Trophoblast cell (in vitro differentiated cells and primary cell): ENCODE results near the gene WTAP.
"Not testable (repeated sequence)": the region's sequence is repeated elsewhere in the genome, so short reads cannot be mapped to it uniquely, and the experiment has no call there.

ENCODE experiments used
- DNase-seq, 2 donors: peaks; one replicate each; pipeline ENCODE4 v3.0.0-alpha.2; 2016
- H2AFZ ChIP-seq: 2 replicates; pipeline ENCODE4 v1.6.1; 2013; ENCODE audit warnings: low read length, moderate library complexity, mild to moderate bottlenecking; ENCODE audit not compliant: insufficient read depth, poor library complexity
- H2AK5ac ChIP-seq: 2 replicates; pipeline ENCODE4 v1.6.1; 2013; ENCODE audit warnings: mild to moderate bottlenecking, low read length
- H2BK120ac ChIP-seq: 2 replicates; pipeline ENCODE4 v1.6.1; 2013; ENCODE audit warnings: low read length, mild to moderate bottlenecking, moderate library complexity; ENCODE audit not compliant: insufficient read depth, poor library complexity
- H2BK12ac ChIP-seq: 2 replicates; pipeline ENCODE4 v1.6.1; 2013; ENCODE audit warnings: mild to moderate bottlenecking, low read length, moderate library complexity
- H2BK5ac ChIP-seq: 2 replicates; pipeline ENCODE4 v1.6.1; 2013; ENCODE audit warnings: low read length, low read depth, moderate library complexity, mild to moderate bottlenecking; ENCODE audit not compliant: poor library complexity
- H3K14ac ChIP-seq: 2 replicates; pipeline ENCODE4 v1.6.1; 2013; ENCODE audit warnings: mild to moderate bottlenecking, low read length
- H3K18ac ChIP-seq: 2 replicates; pipeline ENCODE4 v1.6.1; 2013; ENCODE audit warnings: mild to moderate bottlenecking, low read length
- H3K23ac ChIP-seq: 2 replicates; pipeline ENCODE4 v1.6.1; 2013; ENCODE audit warnings: low read length
- H3K27ac ChIP-seq: 2 replicates; pipeline ENCODE4 v1.5.1; 2013; ENCODE audit warnings: low read depth, mild to moderate bottlenecking, inconsistent platforms, low read length, moderate library complexity
- H3K27me3 ChIP-seq: 2 replicates; pipeline ENCODE4 v1.6.1; 2013; ENCODE audit warnings: inconsistent platforms, mild to moderate bottlenecking, low read length, moderate library complexity; ENCODE audit not compliant: insufficient read depth
- H3K36me3 ChIP-seq, 2 experiments: 1 replicate in 1 of 2; 2 replicates in 1 of 2; pipeline ENCODE4 v1.6.1; 2013; ENCODE audit warnings: low read length in 2 of 2, mild to moderate bottlenecking in 2 of 2, moderate library complexity in 1 of 2; ENCODE audit not compliant: insufficient read depth in 2 of 2, control insufficient read depth in 1 of 2
- H3K4ac ChIP-seq: 2 replicates; pipeline ENCODE4 v1.6.1; 2013; ENCODE audit warnings: low read depth, mild to moderate bottlenecking, low read length, moderate library complexity
- H3K4me1 ChIP-seq, 2 experiments: 1 replicate in 1 of 2; 2 replicates in 1 of 2; pipeline ENCODE4 v1.6.1; 2013; ENCODE audit warnings: low read length in 2 of 2, mild to moderate bottlenecking in 2 of 2, moderate library complexity in 1 of 2; ENCODE audit not compliant: insufficient read depth in 2 of 2, control insufficient read depth in 1 of 2
- H3K4me2 ChIP-seq: 2 replicates; pipeline ENCODE4 v1.6.1; 2013; ENCODE audit warnings: inconsistent platforms, mild to moderate bottlenecking, low read length, moderate library complexity
- H3K4me3 ChIP-seq: 2 replicates; pipeline ENCODE4 v1.5.1; 2013; ENCODE audit warnings: mild to moderate bottlenecking, low read depth, low read length, inconsistent platforms
- H3K79me1 ChIP-seq: one replicate; pipeline ENCODE4 v1.6.1; 2013; ENCODE audit warnings: low read length
- H3K79me2 ChIP-seq: 2 replicates; pipeline ENCODE4 v1.6.1; 2013; ENCODE audit warnings: low read length, mild to moderate bottlenecking; ENCODE audit not compliant: control insufficient read depth, insufficient read depth, poor library complexity
- H3K9ac ChIP-seq: 2 replicates; pipeline ENCODE4 v1.6.1; 2013; ENCODE audit warnings: mild to moderate bottlenecking, low read length
- H3K9me3 ChIP-seq: 2 replicates; pipeline ENCODE4 v1.6.1; 2013; ENCODE audit warnings: low read depth, mild to moderate bottlenecking, control low read depth, inconsistent platforms, low read length; ENCODE audit not compliant: insufficient read depth
- H4K12ac ChIP-seq: 2 replicates; pipeline ENCODE4 v1.6.1; 2013; ENCODE audit warnings: low read depth, mild to moderate bottlenecking, low read length, moderate library complexity
- H4K8ac ChIP-seq: 2 replicates; pipeline ENCODE4 v1.6.1; 2013; ENCODE audit warnings: low read depth, mild to moderate bottlenecking, low read length, moderate library complexity
- H4K91ac ChIP-seq: one replicate; pipeline ENCODE4 v1.6.1; 2013; ENCODE audit warnings: low read depth, mild to moderate bottlenecking, low read length, moderate library complexity
- WGBS: extraction: QIAGEN DNeasy Blood & Tissue Kit; methylation state at CpG from one replicate; pipeline ENCODE4 v1.1.7; 2013; ENCODE audit warnings: missing lambda C conversion rate; ENCODE audit not compliant: insufficient read length, insufficient coverage; ENCODE audit errors: extremely low coverage; 5-methylcytosine and 5-hydroxymethylcytosine counted together

WTAP gene

DNA sequence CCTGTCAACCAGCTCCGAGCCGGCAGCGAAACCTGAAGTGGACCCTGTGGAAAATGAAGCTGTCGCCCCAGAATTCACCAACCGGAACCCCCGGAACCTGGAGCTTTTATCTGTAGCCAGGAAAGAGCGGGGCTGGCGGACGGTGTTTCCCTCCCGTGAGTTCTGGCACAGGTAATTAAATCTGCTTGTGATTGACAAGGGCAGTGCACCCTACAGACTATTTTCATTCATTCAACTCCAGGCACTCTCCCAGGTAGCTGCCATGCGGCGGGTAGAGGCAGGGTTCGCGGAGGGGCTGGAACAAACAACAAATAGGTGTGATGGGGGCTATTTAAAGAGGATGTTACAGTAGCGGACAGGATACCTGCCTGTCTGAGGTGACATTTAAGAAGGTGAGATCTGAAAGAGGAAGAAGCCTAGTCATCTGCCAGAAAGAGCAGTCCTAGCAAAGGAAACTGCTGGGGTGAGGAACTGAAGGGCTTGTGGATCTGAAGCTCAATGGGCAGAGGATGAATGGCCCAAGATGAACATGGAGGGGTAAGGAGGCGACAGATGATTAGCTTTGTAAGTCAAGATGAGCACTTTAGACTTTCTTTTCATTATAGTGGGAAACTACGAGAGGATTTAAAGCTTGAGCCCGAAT, 63.8 kb downstream of the WTAP start:
- peaks cover 14% of the 10 kb centered on the region for H3K79me1 ChIP-seq
- H2AFZ ChIP-seq: peak overlapping the region; percentile 86
- H2BK120ac ChIP-seq: peak overlapping the region; percentile 59
- H3K4me3 ChIP-seq: peak overlapping the region; percentile 75
- WGBS: no CpG with 5 or more reads among the region's 18 CpGs
- H3K27ac ChIP-seq: peak overlapping the region; percentile 70
- H2AK5ac ChIP-seq: peak overlapping the region; percentile 31
- peak in 1 of 2 donors; percentile 7 for DNase-seq
- H3K18ac ChIP-seq: peak overlapping the region; percentile 81
- peaks cover 24% of the 10 kb centered on the region for H3K79me2 ChIP-seq
- no peaks in the 10 kb centered on the region for H3K9me3 ChIP-seq
- peak overlapping the region; percentile 94 for H3K9ac ChIP-seq
- H3K4me1 ChIP-seq: peaks cover 7 to 9% of the 10 kb centered on the region in 2 experiments
- H2BK12ac ChIP-seq: no peak overlapping the region
- H2BK5ac ChIP-seq: peak overlapping the region; percentile 71
- peak overlapping the region; percentile 38 for H3K14ac ChIP-seq
- no peak overlapping the region for H3K23ac ChIP-seq
- peak overlapping the region; percentile 79 for H4K8ac ChIP-seq
- H3K4ac ChIP-seq: peak overlapping the region; percentile 16
- peak overlapping the region; percentile 60 for H4K91ac ChIP-seq
- H4K12ac ChIP-seq: peak overlapping the region; percentile 73
- no peaks in the 10 kb centered on the region for H3K27me3 ChIP-seq
- H3K4me2 ChIP-seq: peak overlapping the region; percentile 62
- peaks cover 8 to 12% of the 10 kb centered on the region in 2 experiments for H3K36me3 ChIP-seq

DNA sequence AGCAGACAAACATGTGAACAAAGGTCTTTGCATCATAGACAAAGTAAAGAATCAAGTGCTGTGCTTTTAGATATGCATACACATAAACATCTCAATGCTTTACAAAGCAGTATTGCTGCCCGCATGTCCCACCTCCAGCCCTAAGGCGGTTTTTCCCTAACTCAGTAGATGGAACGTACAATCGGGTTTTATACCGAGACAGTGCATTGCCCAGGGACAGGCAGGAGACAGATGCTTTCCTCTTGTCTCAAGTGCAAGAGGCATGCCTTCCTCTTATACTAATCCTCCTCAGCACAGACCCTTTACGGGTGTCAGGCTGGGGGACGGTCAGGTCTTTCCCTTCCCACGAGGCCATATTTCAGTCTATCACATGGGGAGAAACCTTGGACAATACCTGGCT, 67.7 kb downstream of the WTAP start:
- WGBS: no CpG with 5 or more reads among the region's 8 CpGs

DNA sequence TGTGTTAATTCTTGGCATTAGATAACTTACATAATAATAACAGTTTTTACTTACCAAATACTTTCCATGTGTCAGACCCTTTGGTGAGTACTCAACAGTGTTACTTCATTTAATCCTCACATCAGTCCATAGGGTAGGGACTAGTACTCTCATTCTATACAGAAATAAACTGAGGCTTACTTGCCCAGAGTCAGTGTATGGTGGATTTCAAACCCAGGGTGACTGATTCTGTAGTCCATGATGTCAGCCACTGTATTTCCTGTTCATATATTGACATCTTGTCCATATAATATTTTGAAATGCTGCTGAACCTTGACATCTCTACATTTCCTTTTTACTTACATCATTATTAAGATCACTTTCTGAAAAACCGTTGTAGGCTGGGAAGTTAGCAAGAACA, 70.2 kb downstream of the WTAP start:
- no peak overlapping the region for H2BK5ac ChIP-seq

More for the DNA sequence above, 67.7 kb downstream of the WTAP start:
- not testable (repeated sequence) for H3K23ac ChIP-seq, H3K18ac ChIP-seq, H2BK12ac ChIP-seq, H3K9ac ChIP-seq, H4K12ac ChIP-seq, H3K27me3 ChIP-seq, H3K79me1 ChIP-seq, H3K9me3 ChIP-seq, H3K4me2 ChIP-seq, H2AK5ac ChIP-seq, H4K91ac ChIP-seq, H3K14ac ChIP-seq, H3K4me3 ChIP-seq, H3K4me1 ChIP-seq, H2AFZ ChIP-seq, H2BK120ac ChIP-seq, H3K27ac ChIP-seq, H4K8ac ChIP-seq, H3K4ac ChIP-seq, H2BK5ac ChIP-seq
- DNase-seq: peak; percentile 24 to 63
- Histone ChIP-seq H3K79me2 (peaks cover 12% of the 10 kb centered on the region), H3K36me3 (peaks cover 16 to 25% of the 10 kb centered on the region in 2 experiments)

DNA sequence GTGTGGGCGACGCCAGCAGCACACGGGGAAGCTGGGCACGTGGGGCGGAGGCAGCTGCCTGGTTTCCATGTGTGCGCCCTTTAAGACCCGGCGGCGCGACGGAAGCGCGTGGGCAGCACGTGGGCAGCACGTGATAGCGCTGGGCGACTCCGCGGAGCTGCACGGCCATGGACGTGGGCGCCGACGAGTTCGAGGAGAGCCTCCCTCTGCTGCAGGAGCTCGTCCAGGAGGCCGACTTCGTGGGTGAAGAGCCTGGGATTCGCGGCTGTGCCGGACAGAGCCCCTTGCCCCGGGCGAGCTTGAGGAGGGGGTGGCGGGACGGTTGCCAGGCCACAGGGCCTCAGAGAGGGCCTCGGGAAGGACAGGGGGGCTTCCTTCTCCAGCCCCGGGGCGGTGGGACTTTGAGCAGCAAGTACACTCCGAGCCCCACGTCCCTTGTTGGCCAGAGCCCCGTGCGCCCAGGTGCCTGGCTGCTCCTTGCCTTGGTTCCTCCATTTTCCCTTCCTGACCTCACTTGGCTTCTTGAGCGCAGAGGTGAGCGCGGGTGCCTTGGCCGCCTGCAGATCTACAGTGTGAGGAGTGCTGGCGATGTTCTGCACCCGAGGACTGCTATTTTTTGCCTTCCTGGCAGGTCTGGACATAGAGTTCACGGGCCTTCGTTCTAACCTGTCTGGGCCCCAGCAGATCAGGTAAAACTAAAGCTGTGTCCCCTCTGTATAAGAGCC, 73.0 kb downstream of the WTAP start, which contains the start of gene PNLDC1:
PNLDC1 (plus strand) TSS at position 136 of the 725 bp plus-strand sequence; CDS start at position 168, 32 bp downstream.
- H3K9ac ChIP-seq: no peak within 1 kb of the TSS
- H3K79me1 ChIP-seq: no peaks in the 10 kb centered on the region
- no peak within 1 kb of the TSS for H4K8ac ChIP-seq
- no peak within 1 kb of the TSS for H2BK5ac ChIP-seq
- H2BK120ac ChIP-seq: no peak within 1 kb of the TSS
- H3K4me3 ChIP-seq: no peak within 1 kb of the TSS
- no peak within 1 kb of the TSS for H3K27ac ChIP-seq
- H2AFZ ChIP-seq: no peak within 1 kb of the TSS
- peaks cover 2% of the 10 kb centered on the region for H3K9me3 ChIP-seq
- H2AK5ac ChIP-seq: no peak within 1 kb of the TSS
- no peaks in the 10 kb centered on the region for H3K79me2 ChIP-seq
- H3K23ac ChIP-seq: no peak within 1 kb of the TSS
- peaks cover 11 to 20% of the 10 kb centered on the region in 2 experiments for H3K36me3 ChIP-seq
- H3K27me3 ChIP-seq: no peaks in the 10 kb centered on the region
- no peak within 1 kb of the TSS for H4K12ac ChIP-seq
- DNase-seq: no peak
- no peak within 1 kb of the TSS for H2BK12ac ChIP-seq
- H3K4me1 ChIP-seq: no peaks in the 10 kb centered on the region
- no peak within 1 kb of the TSS for H3K18ac ChIP-seq
- H3K4ac ChIP-seq: no peak within 1 kb of the TSS
- no peak within 1 kb of the TSS for H3K4me2 ChIP-seq
- H3K14ac ChIP-seq: no peak within 1 kb of the TSS
- no peak within 1 kb of the TSS for H4K91ac ChIP-seq
- WGBS: no CpG with 5 or more reads among the region's 50 CpGs

More for the DNA sequence above, 70.2 kb downstream of the WTAP start:
- Histone ChIP-seq H3K79me2 (peaks cover 2% of the 10 kb centered on the region), H3K27ac (no peak overlapping the region), H3K18ac (no peak overlapping the region), H3K79me1 (no peaks in the 10 kb centered on the region), H2BK120ac (no peak overlapping the region), H3K36me3 (peaks cover 15 to 25% of the 10 kb centered on the region in 2 experiments), H4K91ac (no peak overlapping the region), H2BK12ac (no peak overlapping the region), H2AFZ (no peak overlapping the region), H3K9ac (no peak overlapping the region), H3K4me3 (no peak overlapping the region), H3K23ac (no peak overlapping the region), H3K4me1 (no peaks in the 10 kb centered on the region), H3K4ac (no peak overlapping the region), H3K27me3 (no peaks in the 10 kb centered on the region), H4K8ac (no peak overlapping the region), H3K14ac (no peak overlapping the region), H3K4me2 (no peak overlapping the region), H3K9me3 (no peaks in the 10 kb centered on the region), H2AK5ac (no peak overlapping the region), H4K12ac (no peak overlapping the region)
- DNase-seq: no peak
- no CpG with 5 or more reads among the region's 1 CpG for WGBS
